CD4-positive, alpha-beta T cell treated with Interleukin-1 beta for 1 hour (primary cell): ENCODE measurements around the gene CHST11.
"Not testable (repeated sequence)": the region's sequence is repeated elsewhere in the genome, so short reads cannot be mapped to it uniquely, and the experiment has no call there.

ENCODE experiments used
- DNase-seq, 2 donors: peaks; one replicate each; pipeline ENCODE4 v3.0.0-alpha.2; 2020 to 2022

The CHST11 gene

GRCh38 chr12:104534162-104534856 lies 77.6 kb downstream of the CHST11 start:
- DNase-seq, result no peak

DNA sequence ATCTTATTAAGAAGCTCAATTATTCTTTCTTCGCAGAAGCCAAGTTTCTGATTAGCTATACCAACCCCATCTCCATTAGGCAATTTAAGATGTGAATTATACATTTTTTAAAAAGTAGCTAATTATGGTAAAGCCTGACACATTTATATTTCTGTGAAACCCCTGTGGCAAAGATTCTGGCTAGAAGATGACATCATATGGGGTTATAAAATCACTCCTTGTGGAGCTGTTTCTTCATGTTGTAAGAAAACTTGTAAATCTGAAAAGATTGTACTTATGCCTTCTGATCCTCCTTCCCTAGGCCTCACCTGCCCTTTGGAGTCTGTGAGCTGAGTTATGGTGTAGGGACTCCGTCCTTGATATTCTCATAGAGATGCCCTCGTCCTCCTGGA lies 78.1 kb downstream of the CHST11 start:
- DNase-seq, result no peak

- DNase-seq, result no peak
Measured at GRCh38 chr12:104535369-104535768, 78.6 kb downstream of the CHST11 start.

DNA sequence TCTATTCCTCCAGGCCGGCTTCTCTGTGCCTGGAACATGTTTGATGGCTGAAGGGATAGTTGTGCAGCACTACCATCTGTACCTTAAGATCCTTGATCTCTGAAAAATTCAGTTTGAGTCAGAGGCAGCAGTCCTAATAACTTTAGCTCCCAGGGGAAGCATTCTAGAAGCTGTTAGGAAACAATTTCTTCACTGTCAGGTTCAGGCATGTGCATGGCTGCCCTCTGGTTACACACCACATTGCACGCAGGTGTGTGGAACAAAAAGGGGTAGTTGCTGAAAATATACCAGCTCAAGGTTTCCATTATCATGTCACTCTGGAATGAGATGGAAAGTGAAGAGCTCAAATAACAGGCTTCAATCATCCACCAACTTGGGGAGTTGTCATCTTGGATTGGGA lies 80.1 kb downstream of the CHST11 start:
- no peak for DNase-seq

GRCh38 chr12:104538056-104538455 lies 81.3 kb downstream of the CHST11 start:
- DNase-seq, result no peak

DNA sequence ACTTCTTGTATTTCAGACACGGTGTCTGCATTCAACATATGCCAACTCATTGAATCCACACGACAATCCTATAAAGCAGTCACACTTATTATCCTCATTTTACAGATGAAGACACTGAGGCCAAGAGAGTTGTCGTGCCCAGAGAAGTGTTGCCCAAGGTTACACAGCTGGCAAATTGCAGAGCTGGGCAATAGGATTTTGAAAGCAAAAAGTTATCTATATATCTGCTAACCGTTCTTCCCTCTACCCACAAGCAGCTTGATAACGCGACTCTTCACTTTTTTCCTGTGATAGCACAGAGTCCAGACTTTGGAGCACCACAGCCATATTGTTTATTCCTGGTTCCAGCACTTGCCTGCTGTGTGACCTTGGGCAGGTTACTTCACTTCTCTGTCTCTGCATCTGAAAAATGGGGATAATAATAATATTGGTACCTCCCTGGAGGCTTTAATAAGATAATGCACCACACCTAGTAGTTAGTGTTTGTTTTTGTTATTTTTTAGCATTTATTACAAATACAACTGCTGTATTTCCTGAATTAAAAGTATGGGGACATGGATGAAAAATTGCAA lies 82.2 kb downstream of the CHST11 start:
- no peak for DNase-seq

- DNase-seq, result no peak
Measured at GRCh38 chr12:104544836-104545235, 88.1 kb downstream of the CHST11 start.

DNA sequence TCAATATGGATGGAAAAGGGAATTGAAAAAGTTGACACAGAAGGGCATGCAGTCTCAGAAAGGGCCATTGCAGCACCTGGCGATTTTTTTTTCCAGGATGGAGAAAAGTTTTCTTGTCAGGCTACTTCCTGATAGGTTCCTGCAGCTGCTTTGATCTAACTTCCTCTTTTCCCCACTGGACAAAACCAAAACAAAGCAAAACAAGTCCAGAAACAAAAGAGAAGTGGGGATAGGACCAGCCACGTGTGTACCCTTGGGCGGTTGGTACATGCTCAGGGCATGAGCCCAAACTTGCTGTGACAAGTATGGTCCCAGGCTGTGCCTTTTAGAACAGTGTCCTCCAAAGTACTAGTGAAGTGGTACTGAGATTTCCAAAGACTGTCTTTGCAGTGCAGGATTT lies 89.8 kb downstream of the CHST11 start:
- DNase-seq, result peak in 1 of 2 donors; percentile 19

GRCh38 chr12:104547235-104547634 lies 90.5 kb downstream of the CHST11 start:
- DNase-seq, result no peak

DNA sequence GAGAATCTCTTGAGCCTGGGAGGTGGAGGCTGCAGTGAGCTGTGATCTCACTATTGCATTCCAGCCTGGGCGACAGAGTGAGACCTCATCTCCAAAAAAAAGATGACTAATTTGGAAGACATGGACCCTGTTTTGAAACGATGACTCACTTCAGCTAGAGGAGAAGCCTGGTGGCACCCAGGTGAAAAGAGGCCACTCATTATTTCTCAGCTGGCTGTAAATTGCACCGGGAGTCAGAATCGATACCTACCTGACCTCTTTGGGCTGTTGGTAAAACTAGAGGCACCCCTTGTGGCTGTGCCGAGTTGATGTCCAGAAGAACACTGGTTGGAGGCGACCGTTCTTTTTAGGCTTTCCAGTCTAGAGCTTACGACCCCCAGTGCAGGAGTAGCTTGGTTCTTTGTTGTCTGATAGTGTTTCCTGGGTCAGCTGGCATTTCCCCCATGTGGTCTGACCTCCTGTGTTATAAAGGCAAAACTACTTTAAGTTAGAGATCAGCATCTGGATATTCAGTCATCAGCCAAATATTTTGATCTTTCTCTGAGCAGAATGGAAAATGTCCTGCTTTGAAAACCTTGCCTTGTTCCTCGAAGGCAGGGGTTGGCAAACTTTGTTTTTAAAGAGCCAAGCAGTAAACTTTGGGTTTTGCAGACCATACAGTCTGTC lies 93.2 kb downstream of the CHST11 start:
- DNase-seq, result no peak

DNA sequence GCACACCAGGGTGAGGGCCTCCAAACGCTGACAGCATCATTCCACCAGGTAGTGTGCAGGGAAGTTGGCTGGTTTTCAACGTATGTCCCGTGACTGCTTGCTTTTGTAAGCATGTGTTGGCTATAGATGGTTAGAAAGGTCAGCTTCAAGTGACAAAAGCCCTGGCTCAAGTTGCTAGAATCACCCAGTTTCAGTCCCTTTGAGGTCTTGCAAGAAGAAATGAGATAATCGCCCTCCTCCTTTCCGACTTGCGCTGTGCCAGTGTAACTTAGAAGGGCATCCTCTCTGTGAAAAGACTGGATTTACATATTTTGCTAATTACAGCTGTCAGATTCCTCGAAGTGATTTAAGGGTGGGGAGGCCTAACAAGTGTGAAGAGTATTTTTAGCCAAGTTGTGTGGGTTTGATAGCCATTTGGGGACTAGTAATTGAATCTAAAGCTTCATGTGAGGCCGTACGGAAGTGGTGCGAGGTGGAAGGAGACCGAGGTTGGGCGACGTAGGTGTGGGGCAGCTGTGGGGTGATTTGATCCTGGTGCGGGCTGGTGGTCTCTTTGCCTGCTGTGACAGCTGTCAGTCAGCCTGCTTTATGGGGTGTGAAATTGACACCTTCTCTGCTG lies 94.7 kb downstream of the CHST11 start:
- DNase-seq, result no peak

DNA sequence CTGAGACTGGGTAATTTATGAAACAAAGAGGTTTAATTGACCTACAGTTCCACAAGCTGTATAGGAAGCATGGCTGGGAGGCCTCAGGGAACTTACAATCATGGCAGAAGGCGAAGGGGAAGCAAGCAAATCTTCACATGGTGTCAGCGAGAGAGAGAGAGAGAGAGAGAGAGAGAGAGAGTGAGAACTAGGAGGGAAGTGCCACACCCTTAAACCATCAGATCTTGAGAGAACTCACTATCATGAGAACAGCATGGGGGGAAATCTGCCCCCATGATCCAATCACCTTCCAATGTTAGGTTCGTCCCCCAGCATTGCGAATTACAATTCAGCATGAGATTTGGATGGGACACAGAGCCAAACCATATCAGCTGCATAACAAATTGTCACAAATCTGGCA lies 96.7 kb downstream of the CHST11 start:
- no peak for DNase-seq

DNA sequence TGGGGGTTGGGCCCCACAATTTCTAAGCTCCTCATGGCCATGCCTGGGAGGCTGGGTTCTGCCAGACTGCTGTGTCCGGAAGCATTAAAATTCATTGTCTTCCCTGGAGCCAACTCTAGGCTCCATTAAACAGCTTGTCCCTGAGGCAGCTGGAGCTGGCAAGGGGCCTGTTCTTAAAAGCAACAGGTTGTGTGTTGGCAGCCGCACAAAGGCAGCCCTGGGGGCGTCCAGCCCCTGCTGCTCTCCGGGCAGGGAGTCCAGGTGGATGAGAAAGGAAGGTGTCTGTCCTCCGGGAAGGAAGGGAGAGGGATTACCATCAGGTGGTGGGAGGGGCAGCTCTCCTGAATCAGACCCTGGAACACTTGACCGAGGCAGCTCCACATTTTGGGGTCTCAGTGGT lies 98.9 kb downstream of the CHST11 start:
- DNase-seq, result no peak

DNA sequence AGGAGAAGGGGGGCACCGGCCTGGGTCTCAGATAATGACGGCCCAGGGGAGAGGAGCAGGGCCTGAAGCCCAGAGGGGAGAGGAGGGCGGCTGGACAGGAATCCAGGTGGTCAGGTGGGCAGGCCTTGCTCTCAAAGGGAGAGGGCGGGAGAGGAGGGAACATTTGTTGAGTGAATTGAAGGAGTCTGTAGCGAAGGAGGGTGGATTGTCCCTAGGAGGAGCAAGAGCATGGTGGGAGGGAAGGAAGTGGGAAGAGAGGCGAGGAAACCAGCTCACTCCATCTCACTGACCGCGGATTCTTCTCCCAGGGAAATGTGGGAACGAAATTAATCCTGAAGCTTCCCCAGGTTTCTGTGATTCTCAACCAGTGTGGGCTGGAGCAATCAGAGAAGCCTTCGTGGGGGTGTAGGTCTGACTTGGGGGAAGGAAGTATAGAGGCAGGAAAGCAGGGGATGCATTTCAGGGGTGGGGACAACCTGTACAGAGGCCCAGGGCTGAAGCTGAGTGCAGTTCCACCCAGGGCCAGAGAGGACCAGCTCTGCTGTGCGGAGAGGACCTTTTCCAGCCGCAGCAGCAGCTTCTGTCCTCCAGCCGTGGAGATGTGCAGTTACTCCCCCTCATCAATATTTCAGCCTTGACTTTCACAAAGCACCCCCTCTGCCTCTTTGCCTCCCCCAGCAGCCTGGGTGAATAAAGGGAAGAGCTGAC lies 100.9 kb downstream of the CHST11 start:
- DNase-seq, result no peak

- DNase-seq, result no peak
Measured at GRCh38 chr12:104560881-104561280, 104.1 kb downstream of the CHST11 start.

DNA sequence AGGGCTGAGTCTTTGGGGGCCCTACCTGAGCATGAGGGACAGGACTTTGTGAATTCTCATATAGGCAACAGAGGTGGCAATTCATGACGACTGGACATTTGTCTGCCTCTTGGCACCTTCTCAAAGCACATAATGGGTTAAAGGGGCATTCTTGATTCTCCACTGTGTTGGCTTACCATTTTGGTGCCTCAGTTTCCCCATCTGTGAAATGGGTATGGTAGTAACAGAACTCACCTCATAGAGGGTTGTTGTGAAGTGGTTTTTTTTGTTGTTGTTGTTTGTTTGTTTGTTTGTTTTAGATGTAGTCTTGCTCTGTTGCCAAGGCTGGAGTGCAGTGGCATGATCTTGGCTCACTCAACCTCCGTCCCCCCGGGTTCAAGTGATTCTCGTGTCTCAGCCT lies 106.0 kb downstream of the CHST11 start:
- DNase-seq, result no peak

DNA sequence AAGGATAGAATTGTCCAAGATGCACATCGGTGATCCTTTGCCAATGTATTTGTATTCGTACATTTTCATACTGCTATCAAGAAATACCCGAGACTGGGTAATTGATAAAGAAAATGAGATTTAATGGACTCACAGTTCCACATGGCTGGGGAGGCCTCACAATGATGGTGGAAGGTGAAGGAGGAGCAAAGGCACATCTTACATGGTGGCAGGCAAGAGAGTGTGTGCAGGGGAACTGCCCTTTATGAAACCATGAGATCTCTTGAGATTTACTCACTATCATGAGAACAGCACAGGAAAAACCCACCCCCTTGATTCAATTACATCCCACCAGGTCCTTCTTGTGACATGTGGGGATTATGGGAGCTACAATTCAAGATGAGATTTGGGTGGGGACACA lies 107.9 kb downstream of the CHST11 start:
- DNase-seq, result not testable (repeated sequence)

DNA sequence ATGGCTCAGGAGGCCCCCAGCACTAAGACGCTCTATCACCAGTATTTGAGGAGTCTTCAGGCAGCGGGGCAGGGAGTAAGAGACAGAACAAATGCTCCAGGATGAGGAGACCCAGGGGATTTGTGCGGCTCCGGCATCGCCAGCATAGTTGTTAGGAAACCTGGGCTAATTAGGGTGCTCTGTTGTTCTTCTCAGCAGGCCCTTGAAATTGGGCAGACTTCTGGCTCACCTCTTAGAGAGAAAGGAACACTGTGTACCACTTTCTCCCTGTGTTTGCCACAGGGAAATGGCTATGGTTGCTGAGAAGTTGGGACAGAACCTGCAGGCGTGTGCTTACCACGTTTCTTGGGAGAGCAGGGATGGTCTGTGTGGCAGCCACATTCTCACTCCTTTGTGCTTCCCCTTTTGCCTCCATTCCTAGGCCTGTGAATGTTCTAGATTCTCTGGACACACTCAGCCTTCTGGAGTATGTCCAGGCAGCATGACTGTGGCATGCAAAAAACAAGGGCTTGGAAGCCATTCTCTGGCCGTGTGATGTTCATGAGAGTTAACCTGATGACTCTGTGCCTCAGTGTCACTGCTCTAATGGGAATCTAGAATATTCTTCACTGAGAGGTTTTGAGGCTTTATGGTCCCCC lies 109.0 kb downstream of the CHST11 start:
- no peak for DNase-seq

DNA sequence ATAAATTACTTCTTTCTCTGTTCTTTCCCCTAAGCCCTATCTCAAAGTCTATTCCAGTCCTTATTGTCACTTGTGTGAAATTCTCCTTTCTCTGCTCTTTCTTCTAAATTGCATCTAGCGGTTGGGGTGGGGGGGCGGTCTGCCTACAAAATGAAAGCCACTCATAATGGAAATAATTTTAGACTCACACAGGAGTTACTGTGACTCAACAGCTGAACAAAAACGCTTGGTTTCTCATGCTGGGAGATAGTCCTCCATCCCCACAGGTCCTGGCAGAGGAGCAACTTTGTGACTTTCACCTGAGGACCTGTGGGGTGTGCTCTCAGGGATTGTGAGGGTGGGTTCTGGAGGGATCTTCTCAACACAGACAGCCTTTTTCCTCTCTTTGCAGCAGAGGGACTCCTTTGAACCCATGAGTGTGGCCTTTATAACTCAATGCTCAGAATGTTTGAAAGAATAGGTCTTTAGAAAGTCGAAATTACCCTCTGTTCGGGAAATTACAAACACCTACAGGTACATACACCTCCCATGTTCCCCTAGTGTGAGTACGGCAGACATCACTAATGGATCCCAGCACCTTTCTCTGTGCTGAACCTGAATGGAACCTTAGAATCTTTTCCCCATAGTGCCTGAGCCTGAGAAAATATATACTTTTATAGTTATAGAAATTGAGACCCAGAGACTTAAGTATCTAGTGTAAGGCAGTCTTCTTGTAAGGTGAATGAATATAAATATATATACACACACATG lies 109.7 kb downstream of the CHST11 start:
- DNase-seq, result no peak

GRCh38 chr12:104567832-104568486 lies 111.2 kb downstream of the CHST11 start:
- peak in 1 of 2 donors; percentile 17 for DNase-seq

GRCh38 chr12:104568487-104568868 lies 111.7 kb downstream of the CHST11 start:
- DNase-seq, result no peak

- no peak for DNase-seq
Measured at GRCh38 chr12:104568935-104569334, 112.2 kb downstream of the CHST11 start.
